Stimulated activated naive B cell treated with anti-CD40 and anti-IgM and Interleukin-4, amounts not matched to agents 10 μg/mL and 1 μg/mL and 100 μg/mL, for 72 hours (primary cell): Measurements from ENCODE around the gene NR4A1.

ENCODE experiments used
- ATAC-seq, 2 donors: fragments of 150-1000 bp; cut with Tn5 transposase; replicated peaks; 2 replicates each; pipeline ENCODE4 v1.10.0; 2021; ENCODE audit warnings: moderate library complexity in 1 of 2
- DNase-seq: peaks from one replicate; pipeline ENCODE4 v3.0.0; 2021
- H3K27ac Mint-ChIP-seq: one replicate; pipeline ENCODE4 v1.8.0; 2022; ENCODE audit warnings: mild to moderate bottlenecking, mixed read lengths
- H3K27me3 Mint-ChIP-seq, 2 donors: one replicate each; pipeline ENCODE4 v1.8.0; 2022; ENCODE audit warnings: mixed read lengths in 2 of 2
- H3K36me3 Mint-ChIP-seq, 2 donors: one replicate each; pipeline ENCODE4 v1.8.0; 2022; ENCODE audit warnings: mixed read lengths in 2 of 2, mild to moderate bottlenecking in 1 of 2
- H3K4me1 Mint-ChIP-seq, 2 donors: one replicate each; pipeline ENCODE4 v1.8.0; 2022; ENCODE audit warnings: mixed read lengths in 2 of 2, mild to moderate bottlenecking in 1 of 2
- H3K4me3 Mint-ChIP-seq, 2 donors: one replicate each; pipeline ENCODE4 v1.8.0; 2022; ENCODE audit warnings: mild to moderate bottlenecking in 2 of 2, mixed read lengths in 2 of 2, moderate library complexity in 1 of 2
- H3K9me3 Mint-ChIP-seq, 2 donors: one replicate each; pipeline ENCODE4 v1.8.0; 2022; ENCODE audit warnings: mixed read lengths in 2 of 2, mild to moderate bottlenecking in 1 of 2

Gene NR4A1

GRCh38 chr12:52042706-52043385 lies 8.4 kb upstream of the NR4A1 start:
- H3K27me3 Mint-ChIP-seq, result no peaks in the 10 kb centered on the region
- peak overlapping the region; percentile 73 to 75 for H3K4me3 Mint-ChIP-seq
- H3K27ac Mint-ChIP-seq, result peak overlapping the region; percentile 78
- H3K9me3 Mint-ChIP-seq, result no peaks in the 10 kb centered on the region
- DNase-seq, result no peak
- peaks cover 15 to 18% of the 10 kb centered on the region in 2 donors for H3K36me3 Mint-ChIP-seq
- peaks cover 65 to 95% of the 10 kb centered on the region in 2 donors for H3K4me1 Mint-ChIP-seq
- ATAC-seq, result no peak

- peaks cover 15 to 18% of the 10 kb centered on the region in 2 donors for H3K36me3 Mint-ChIP-seq
- H3K27ac Mint-ChIP-seq, result peak overlapping the region; percentile 67
- H3K9me3 Mint-ChIP-seq, result no peaks in the 10 kb centered on the region
- no peak for DNase-seq
- no peak for ATAC-seq
- no peaks in the 10 kb centered on the region for H3K27me3 Mint-ChIP-seq
- H3K4me1 Mint-ChIP-seq, result peaks cover 59 to 87% of the 10 kb centered on the region in 2 donors
- H3K4me3 Mint-ChIP-seq, result no peak overlapping the region
Measured at GRCh38 chr12:52043386-52044212, 7.6 kb upstream of the NR4A1 start.

GRCh38 chr12:52044292-52044983 lies 6.8 kb upstream of the NR4A1 start:
- ATAC-seq (no peak), DNase-seq (no peak)
- no peak overlapping the region for H3K4me3 Mint-ChIP-seq
- H3K27ac Mint-ChIP-seq, result peak overlapping the region; percentile 39
- no peaks in the 10 kb centered on the region for H3K9me3 Mint-ChIP-seq
- peaks cover 18 to 23% of the 10 kb centered on the region in 2 donors for H3K36me3 Mint-ChIP-seq
- H3K27me3 Mint-ChIP-seq, result no peaks in the 10 kb centered on the region
- H3K4me1 Mint-ChIP-seq, result peaks cover 56 to 84% of the 10 kb centered on the region in 2 donors

GRCh38 chr12:52045794-52046199 lies 5.4 kb upstream of the NR4A1 start:
- peak; percentile 24 to 32 for ATAC-seq
- H3K4me1 Mint-ChIP-seq, result peaks cover 57 to 84% of the 10 kb centered on the region in 2 donors
- H3K27ac Mint-ChIP-seq, result peak overlapping the region; percentile 62
- DNase-seq, result no peak
- H3K4me3 Mint-ChIP-seq, result peak overlapping the region; percentile 25 to 36
- H3K9me3 Mint-ChIP-seq, result no peaks in the 10 kb centered on the region
- peaks cover 18 to 23% of the 10 kb centered on the region in 2 donors for H3K36me3 Mint-ChIP-seq
- no peaks in the 10 kb centered on the region for H3K27me3 Mint-ChIP-seq

GRCh38 chr12:52046859-52047258 lies 4.4 kb upstream of the NR4A1 start:
- H3K9me3 Mint-ChIP-seq, result no peaks in the 10 kb centered on the region
- DNase-seq, result no peak
- H3K4me3 Mint-ChIP-seq, result no peak overlapping the region
- no peak for ATAC-seq
- H3K27ac Mint-ChIP-seq, result no peak overlapping the region
- peaks cover 56 to 83% of the 10 kb centered on the region in 2 donors for H3K4me1 Mint-ChIP-seq
- H3K36me3 Mint-ChIP-seq, result peaks cover 21 to 26% of the 10 kb centered on the region in 2 donors
- no peaks in the 10 kb centered on the region for H3K27me3 Mint-ChIP-seq

GRCh38 chr12:52049286-52049685 lies 2.0 kb upstream of the NR4A1 start:
- ATAC-seq (no peak), DNase-seq (no peak)
- peaks cover 21 to 32% of the 10 kb centered on the region in 2 donors for H3K36me3 Mint-ChIP-seq
- H3K4me1 Mint-ChIP-seq, result peaks cover 59 to 82% of the 10 kb centered on the region in 2 donors
- no peaks in the 10 kb centered on the region for H3K27me3 Mint-ChIP-seq
- H3K27ac Mint-ChIP-seq, result peak overlapping the region; percentile 99
- H3K4me3 Mint-ChIP-seq, result peak overlapping the region; percentile 93 to 98
- no peaks in the 10 kb centered on the region for H3K9me3 Mint-ChIP-seq

GRCh38 chr12:52049688-52050087 lies 1.6 kb upstream of the NR4A1 start:
- ATAC-seq, result no peak
- Mint-ChIP-seq H3K36me3 (peaks cover 21 to 32% of the 10 kb centered on the region in 2 donors), H3K9me3 (no peaks in the 10 kb centered on the region), H3K27ac (peak overlapping the region; percentile 99), H3K4me3 (peak overlapping the region; percentile 93 to 98), H3K4me1 (peaks cover 58 to 82% of the 10 kb centered on the region in 2 donors), H3K27me3 (no peaks in the 10 kb centered on the region)
- no peak for DNase-seq

- Mint-ChIP-seq H3K36me3 (peaks cover 24 to 35% of the 10 kb centered on the region in 2 donors), H3K27ac (peak overlapping the region; percentile 99), H3K27me3 (no peaks in the 10 kb centered on the region), H3K4me1 (peaks cover 59 to 80% of the 10 kb centered on the region in 2 donors), H3K9me3 (no peaks in the 10 kb centered on the region), H3K4me3 (peak overlapping the region; percentile 93 to 98)
- DNase-seq (peak; percentile 65), ATAC-seq (no peak)
Measured at GRCh38 chr12:52050116-52050757, 1.0 kb upstream of the NR4A1 start.

- H3K9me3 Mint-ChIP-seq, result no peaks in the 10 kb centered on the region
- H3K36me3 Mint-ChIP-seq, result peaks cover 25 to 39% of the 10 kb centered on the region in 2 donors
- no peaks in the 10 kb centered on the region for H3K27me3 Mint-ChIP-seq
- H3K4me1 Mint-ChIP-seq, result peaks cover 45 to 62% of the 10 kb centered on the region in 2 donors
- H3K27ac Mint-ChIP-seq, result peak overlapping the region; percentile 73
- ATAC-seq (no peak), DNase-seq (no peak)
- peak overlapping the region; percentile 93 to 98 for H3K4me3 Mint-ChIP-seq
Measured at GRCh38 chr12:52052468-52053186, 1.4 kb downstream of the NR4A1 start.

- H3K9me3 Mint-ChIP-seq, result no peaks in the 10 kb centered on the region
- DNase-seq, result no peak
- peaks cover 45 to 62% of the 10 kb centered on the region in 2 donors for H3K4me1 Mint-ChIP-seq
- H3K27ac Mint-ChIP-seq, result no peak overlapping the region
- H3K4me3 Mint-ChIP-seq, result peak overlapping the region; percentile 93 to 98
- no peak for ATAC-seq
- no peaks in the 10 kb centered on the region for H3K27me3 Mint-ChIP-seq
- H3K36me3 Mint-ChIP-seq, result peaks cover 30 to 45% of the 10 kb centered on the region in 2 donors
Measured at GRCh38 chr12:52053536-52054209, 2.4 kb downstream of the NR4A1 start.

GRCh38 chr12:52054231-52054832 lies 3.1 kb downstream of the NR4A1 start:
- no peak overlapping the region for H3K4me3 Mint-ChIP-seq
- peaks cover 32 to 44% of the 10 kb centered on the region in 2 donors for H3K36me3 Mint-ChIP-seq
- no peak for ATAC-seq
- no peaks in the 10 kb centered on the region for H3K9me3 Mint-ChIP-seq
- peak overlapping the region; percentile 76 for H3K27ac Mint-ChIP-seq
- H3K27me3 Mint-ChIP-seq, result no peaks in the 10 kb centered on the region
- peaks cover 42 to 58% of the 10 kb centered on the region in 2 donors for H3K4me1 Mint-ChIP-seq
- no peak for DNase-seq

- DNase-seq (no peak), ATAC-seq (no peak)
- no peaks in the 10 kb centered on the region for H3K9me3 Mint-ChIP-seq
- H3K27me3 Mint-ChIP-seq, result no peaks in the 10 kb centered on the region
- H3K36me3 Mint-ChIP-seq, result peaks cover 35 to 49% of the 10 kb centered on the region in 2 donors
- peak overlapping the region; percentile 59 for H3K27ac Mint-ChIP-seq
- H3K4me1 Mint-ChIP-seq, result peaks cover 35 to 51% of the 10 kb centered on the region in 2 donors
- H3K4me3 Mint-ChIP-seq, result no peak overlapping the region
Measured at GRCh38 chr12:52054833-52055730, 3.8 kb downstream of the NR4A1 start.
